BLaER1 treated with 17β-estradiol and CSF1 and Interleukin-3, amounts not matched to agents 10 nM and 100 nM (cell line): ENCODE data around the gene LIPA.

Source experiments
- H3K27ac ChIP-seq, 11 experiments: shearing (Covaris generic); formaldehyde crosslinking; 2 replicates each; pipeline ENCODE4 v1.8.1; 2022
- H3K27me3 ChIP-seq, 11 experiments: shearing (Covaris generic); formaldehyde crosslinking; 2 replicates each; pipeline ENCODE4 v1.8.1; 2022
- H3K36me3 ChIP-seq, 11 experiments: shearing (Covaris generic); formaldehyde crosslinking; 2 replicates each; pipeline ENCODE4 v1.8.1; 2022
- H3K4me1 ChIP-seq, 10 experiments: shearing (Covaris generic); formaldehyde crosslinking; 2 replicates each; pipeline ENCODE4 v1.8.1; 2022
- H3K4me2 ChIP-seq, 11 experiments: shearing (Covaris generic); formaldehyde crosslinking; 2 replicates each; pipeline ENCODE4 v1.8.1; 2022
- H3K4me3 ChIP-seq, 10 experiments: shearing (Covaris generic); formaldehyde crosslinking; 2 replicates each; pipeline ENCODE4 v1.8.1; 2022
- H3K9ac ChIP-seq, 11 experiments: shearing (Covaris generic); formaldehyde crosslinking; 2 replicates each; pipeline ENCODE4 v1.8.1; 2022
- H3K9me3 ChIP-seq, 11 experiments: shearing (Covaris generic); formaldehyde crosslinking; replicated peaks in 1 of 11; 2 replicates each; pipeline ENCODE4 v1.8.1; 2022
- H4K20me1 ChIP-seq, 11 experiments: shearing (Covaris generic); formaldehyde crosslinking; 2 replicates each; pipeline ENCODE4 v1.8.1; 2022
- Cebpa-rat ChIP-seq, 11 experiments: shearing (Covaris generic); IDR thresholded peaks; 2 replicates each; pipeline ENCODE4 v1.8.1; 2022

LIPA gene

DNA sequence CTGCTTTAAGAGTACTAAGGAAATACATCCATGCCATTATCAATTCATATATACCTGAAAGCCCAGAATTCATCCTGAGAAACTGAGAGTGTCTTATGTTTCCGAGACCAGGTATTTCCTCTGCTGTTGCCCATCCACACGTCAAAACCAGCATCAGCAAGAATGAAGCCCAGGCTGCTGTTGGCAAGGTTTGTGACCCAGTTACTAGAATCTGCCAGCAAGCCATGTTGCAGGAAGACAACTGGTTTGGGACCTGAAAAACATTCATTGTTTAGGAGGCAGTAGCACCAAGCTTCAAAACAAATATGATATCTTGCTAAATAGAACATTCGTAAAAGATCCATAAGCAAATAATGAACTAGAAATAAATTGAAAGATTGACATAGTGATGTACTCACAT is 23.4 kb downstream of the LIPA start:
- no peak overlapping the region for H3K9ac ChIP-seq
- H3K27ac ChIP-seq: no peak overlapping the region
- peaks cover 25 to 64% (median 46%) of the 10 kb centered on the region in 11 experiments for H3K9me3 ChIP-seq
- no peak overlapping the region for H3K4me3 ChIP-seq
- H3K27me3 ChIP-seq: no peaks in the 10 kb centered on the region
- H3K4me2 ChIP-seq: peak overlapping the region in 2 of 11 experiments; percentile 2 to 9; a peak in 1 of 22 replicates
- no peaks in the 10 kb centered on the region for H4K20me1 ChIP-seq
- TF ChIP-seq Cebpa-rat (IDR thresholded peaks at IDR 0.05): no peak
- peaks cover 6 to 71% (median 15%) of the 10 kb centered on the region in 10 experiments; a peak in 19 of 20 replicates for H3K4me1 ChIP-seq
- H3K36me3 ChIP-seq: peaks cover 49 to 100% (median 92%) of the 10 kb centered on the region in 11 experiments

DNA sequence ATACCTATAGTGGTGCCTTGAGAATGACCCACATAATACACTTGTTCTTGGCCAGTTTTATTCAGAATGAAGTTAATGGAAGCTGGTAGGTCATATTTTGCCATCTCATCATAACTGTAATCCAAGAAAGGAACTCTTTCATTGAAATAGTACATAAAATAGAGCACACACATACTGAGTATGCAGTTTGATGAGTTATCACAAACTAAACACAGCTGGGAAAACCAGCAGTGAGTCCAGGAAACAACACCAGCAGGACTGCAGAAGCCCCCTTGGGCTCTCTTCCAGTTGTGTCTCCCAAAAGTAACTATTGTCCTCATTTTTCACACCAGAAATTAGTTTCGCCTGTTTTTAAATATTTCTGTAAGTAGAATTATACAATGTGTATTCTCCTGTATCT is 24.7 kb downstream of the LIPA start:
- peaks cover 0 to 67% (median 7%) of the 10 kb centered on the region in 10 experiments; a peak in 13 of 20 replicates for H3K4me1 ChIP-seq
- peaks cover 43 to 100% (median 87%) of the 10 kb centered on the region in 11 experiments for H3K36me3 ChIP-seq
- no peaks in the 10 kb centered on the region for H3K27me3 ChIP-seq
- H3K9ac ChIP-seq: no peak overlapping the region
- 0 out of 22 replicates have a peak, but pooled peaks cover 0 to 1% (median 0%) of the 10 kb centered on the region in 11 experiments for H4K20me1 ChIP-seq
- no peak overlapping the region for H3K4me3 ChIP-seq
- H3K9me3 ChIP-seq: peaks cover 25 to 64% (median 46%) of the 10 kb centered on the region in 11 experiments
- no peak for TF ChIP-seq Cebpa-rat (IDR thresholded peaks at IDR 0.05)
- peak overlapping the region in 1 of 11 experiments; percentile 50; a peak in 2 of 22 replicates for H3K4me2 ChIP-seq
- H3K27ac ChIP-seq: no peak overlapping the region

DNA sequence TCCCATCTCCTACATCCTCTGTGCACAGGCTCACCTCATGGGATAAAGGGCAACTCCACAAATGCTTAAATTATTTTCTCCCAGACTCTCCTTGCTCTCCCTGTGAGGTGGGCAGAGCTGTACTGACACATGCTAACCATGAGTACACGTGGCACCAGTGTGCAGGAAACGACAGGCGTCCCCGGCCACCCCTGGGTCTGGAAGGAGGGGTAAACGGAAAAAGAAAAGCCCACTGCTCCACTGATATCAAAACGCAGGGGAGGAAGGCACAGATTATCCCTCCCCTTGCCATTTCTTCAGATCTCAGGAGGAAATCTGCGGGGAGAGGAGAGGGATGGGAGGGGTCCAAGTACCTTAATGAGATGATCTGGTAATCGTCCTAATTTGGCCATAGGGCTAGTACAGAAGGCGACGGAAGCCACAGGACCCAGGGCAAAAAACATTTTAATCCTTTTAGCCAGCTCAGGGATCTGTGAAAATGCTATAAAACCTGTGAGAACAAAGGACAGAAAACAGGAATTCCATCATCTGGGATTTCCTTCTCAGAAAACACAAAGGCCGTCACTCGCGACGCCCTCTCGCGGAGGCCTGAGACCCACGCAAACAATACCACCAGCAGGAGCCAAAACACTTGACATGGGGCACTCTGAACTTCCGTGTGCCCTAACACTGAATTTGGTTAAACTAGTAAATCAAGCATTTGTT is 26.7 kb downstream of the LIPA start:
- Histone ChIP-seq H3K9ac (peak overlapping the region in 2 of 11 experiments; percentile 7; a peak in 1 of 22 replicates), H3K4me1 (peaks cover 0 to 73% (median 7%) of the 10 kb centered on the region in 10 experiments; a peak in 14 of 20 replicates), H3K27me3 (no peaks in the 10 kb centered on the region), H3K36me3 (peaks cover 40 to 100% (median 83%) of the 10 kb centered on the region in 11 experiments), H3K4me2 (peak overlapping the region in 7 of 11 experiments; percentile 4 to 35 (median 10); a peak in 5 of 22 replicates), H3K27ac (0 out of 22 replicates have a peak overlapping the region, but pooled peaks of 1 of the 11 experiments have one; percentile 3), H4K20me1 (peaks cover 0 to 9% (median 0%) of the 10 kb centered on the region in 11 experiments; a peak in 2 of 22 replicates), H3K9me3 (peaks cover 18 to 49% (median 44%) of the 10 kb centered on the region in 11 experiments), H3K4me3 (no peak overlapping the region)
- no peak for TF ChIP-seq Cebpa-rat (IDR thresholded peaks at IDR 0.05)

DNA sequence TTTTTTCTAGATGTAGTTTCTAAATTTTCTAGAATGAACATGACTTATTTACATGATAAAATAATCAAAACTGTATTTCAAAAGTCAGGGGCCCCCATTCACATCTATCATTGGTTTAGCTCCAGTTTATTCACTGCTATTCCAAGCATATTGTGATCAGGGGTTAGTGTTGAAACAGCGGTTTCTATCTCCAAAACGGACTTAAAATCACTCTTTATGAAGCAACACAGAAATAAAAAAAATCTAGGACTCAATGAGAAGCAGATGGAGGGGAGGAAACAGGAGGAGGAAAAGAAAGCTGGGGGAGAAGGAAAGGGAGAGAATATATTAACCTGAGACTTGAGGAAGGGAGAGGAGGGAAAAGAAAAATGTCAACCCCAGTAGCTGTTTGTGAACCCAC is 29.7 kb downstream of the LIPA start:
- no peak for TF ChIP-seq Cebpa-rat (IDR thresholded peaks at IDR 0.05)
- H3K4me3 ChIP-seq: no peak overlapping the region

DNA sequence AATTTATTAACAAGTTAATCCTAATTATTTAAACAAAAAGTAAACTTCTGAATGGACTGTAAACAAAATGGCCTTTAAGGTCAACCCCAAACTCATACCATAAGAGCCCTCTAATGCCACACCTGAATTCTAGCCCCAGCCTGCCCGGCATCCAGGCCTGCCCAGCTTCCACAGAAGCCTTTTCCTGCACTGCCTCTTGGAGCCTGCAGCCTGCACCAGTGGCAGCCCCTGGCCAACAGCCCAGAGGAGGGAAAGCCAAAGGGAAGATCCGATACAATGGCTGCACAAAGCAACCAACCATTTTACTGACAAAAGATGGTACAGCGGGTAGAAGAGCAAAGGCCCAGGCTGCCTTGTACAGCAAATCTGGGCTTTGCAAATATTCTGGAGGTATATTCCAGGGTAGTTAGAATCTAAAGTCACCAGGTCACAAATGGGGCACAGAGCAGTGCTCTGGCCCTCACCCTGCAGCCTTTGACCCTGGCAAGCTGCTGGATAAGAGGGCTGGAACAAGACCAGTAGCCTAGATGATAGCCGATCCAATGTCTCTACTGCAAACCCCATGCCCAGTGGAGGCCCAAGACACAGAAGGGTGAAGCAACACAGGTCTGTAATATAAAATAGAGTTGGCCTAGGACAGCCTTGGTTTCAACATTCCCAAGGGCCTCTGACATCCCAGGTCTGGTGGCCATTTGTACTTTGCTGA is 31.9 kb downstream of the LIPA start:
- peaks cover 8 to 91% (median 44%) of the 10 kb centered on the region in 11 experiments; a peak in 19 of 22 replicates for H3K36me3 ChIP-seq
- no peak overlapping the region for H3K4me3 ChIP-seq
- H3K27ac ChIP-seq: 0 out of 22 replicates have a peak overlapping the region, but pooled peaks of 2 of the 11 experiments have one; percentile 4 to 10
- TF ChIP-seq Cebpa-rat (IDR thresholded peaks at IDR 0.05): no peak
- H3K27me3 ChIP-seq: no peaks in the 10 kb centered on the region
- peak overlapping the region in 2 of 11 experiments; percentile 17 to 46; a peak in 4 of 22 replicates for H3K4me2 ChIP-seq
- H3K9me3 ChIP-seq: no peaks in the 10 kb centered on the region
- peaks cover 1 to 66% (median 7%) of the 10 kb centered on the region in 10 experiments; a peak in 16 of 20 replicates for H3K4me1 ChIP-seq
- peak overlapping the region in 3 of 11 experiments; percentile 7 to 62 (median 10); a peak in 3 of 22 replicates for H3K9ac ChIP-seq
- peaks cover 0 to 21% (median 0%) of the 10 kb centered on the region in 11 experiments; a peak in 4 of 22 replicates for H4K20me1 ChIP-seq

More for the DNA sequence above, 29.7 kb downstream of the LIPA start:
- Histone ChIP-seq H3K4me2 (0 out of 22 replicates have a peak overlapping the region, but pooled peaks of 1 of the 11 experiments have one; percentile 6), H3K4me1 (peaks cover 7 to 80% (median 13%) of the 10 kb centered on the region in 10 experiments; a peak in 17 of 20 replicates), H3K9me3 (peaks cover 0 to 19% (median 17%) of the 10 kb centered on the region in 11 experiments; a peak in 18 of 22 replicates), H4K20me1 (peaks cover 0 to 21% (median 0%) of the 10 kb centered on the region in 11 experiments; a peak in 4 of 22 replicates), H3K27ac (no peak overlapping the region), H3K9ac (peak overlapping the region in 2 of 11 experiments; percentile 24 to 39; a peak in 2 of 22 replicates), H3K27me3 (no peaks in the 10 kb centered on the region), H3K36me3 (peaks cover 22 to 93% (median 54%) of the 10 kb centered on the region in 11 experiments; a peak in 21 of 22 replicates)

DNA sequence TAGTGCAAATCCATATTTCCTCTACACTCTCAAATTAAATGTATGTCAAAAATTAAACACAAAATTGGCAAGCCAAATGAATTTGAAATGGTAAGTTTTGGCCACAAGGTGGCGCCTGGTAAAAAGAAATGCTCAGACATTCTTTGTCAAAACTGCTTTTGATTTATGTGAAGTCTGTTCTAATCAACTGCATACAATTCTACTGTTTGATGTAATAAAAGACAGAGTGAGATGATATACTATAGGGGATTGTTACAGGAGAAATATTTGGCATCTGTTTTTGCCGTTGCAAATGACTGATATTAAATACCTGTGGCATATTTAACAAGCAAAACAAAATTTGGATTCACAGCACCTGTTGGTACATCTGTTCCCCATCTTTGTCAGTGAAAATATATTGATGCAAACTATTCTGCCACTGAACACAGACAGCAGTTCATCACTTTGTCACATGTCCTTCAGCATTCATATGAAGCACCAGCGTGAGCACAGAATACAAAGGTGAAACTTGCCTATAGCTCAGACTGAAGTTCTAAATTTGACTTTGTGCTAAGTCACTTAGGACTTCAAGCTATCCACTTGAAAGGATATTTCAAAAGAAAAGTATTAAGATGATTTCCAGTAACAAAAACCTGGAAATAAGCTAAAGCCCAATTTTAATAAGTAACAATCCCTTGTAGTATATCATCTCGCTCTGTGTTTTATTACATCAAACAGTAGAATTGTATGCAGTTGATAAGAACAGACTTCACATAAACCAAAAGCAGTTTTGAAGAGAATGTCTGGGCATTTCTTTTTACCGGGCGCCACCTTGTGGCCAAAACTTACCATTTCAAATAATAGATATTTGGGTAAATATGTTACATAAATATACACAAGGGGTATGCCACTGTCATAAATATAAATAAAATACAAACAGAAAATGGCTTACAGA is 34.3 kb downstream of the LIPA start:
- Histone ChIP-seq H3K27ac (peak overlapping the region in 3 of 11 experiments; percentile 21 to 39 (median 26); a peak in 4 of 22 replicates), H3K36me3 (peaks cover 9 to 81% (median 40%) of the 10 kb centered on the region in 11 experiments; a peak in 17 of 22 replicates), H3K4me1 (peaks cover 0 to 71% (median 7%) of the 10 kb centered on the region in 10 experiments; a peak in 11 of 20 replicates), H4K20me1 (peaks cover 0 to 21% (median 0%) of the 10 kb centered on the region in 11 experiments; a peak in 4 of 22 replicates), H3K4me2 (peak overlapping the region in 3 of 11 experiments; percentile 14 to 73 (median 67); a peak in 6 of 22 replicates), H3K9ac (no peak overlapping the region), H3K4me3 (no peak overlapping the region), H3K27me3 (no peaks in the 10 kb centered on the region), H3K9me3 (no peaks in the 10 kb centered on the region)
- TF ChIP-seq Cebpa-rat (IDR thresholded peaks at IDR 0.05): no peak

DNA sequence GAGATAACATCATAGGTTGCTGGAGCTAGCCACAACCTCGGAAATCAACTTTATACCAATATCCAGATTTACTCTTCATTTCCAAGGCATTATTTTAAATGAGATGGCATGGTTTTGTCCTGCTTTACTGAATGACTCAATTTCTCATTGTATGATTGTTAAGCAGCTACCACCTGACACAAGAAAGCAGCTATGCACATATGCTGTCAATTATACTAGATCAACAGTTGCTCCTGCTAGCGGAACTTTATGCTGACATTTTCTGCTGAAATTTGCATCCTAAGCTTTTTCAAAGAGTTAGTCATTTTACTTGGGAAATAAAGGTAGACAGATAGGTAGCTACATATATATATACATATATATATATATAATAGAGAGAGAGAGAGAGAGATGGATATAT is 35.5 kb downstream of the LIPA start:
- Histone ChIP-seq H3K9ac (no peak overlapping the region), H4K20me1 (peaks cover 0 to 18% (median 0%) of the 10 kb centered on the region in 11 experiments; a peak in 4 of 22 replicates), H3K27ac (no peak overlapping the region), H3K27me3 (peaks cover 0 to 5% (median under 1%) of the 10 kb centered on the region in 11 experiments; a peak in 3 of 22 replicates), H3K36me3 (peaks cover 9 to 68% (median 40%) of the 10 kb centered on the region in 11 experiments; a peak in 17 of 22 replicates), H3K4me1 (peaks cover 0 to 71% (median 8%) of the 10 kb centered on the region in 10 experiments; a peak in 11 of 20 replicates), H3K4me2 (no peak overlapping the region), H3K4me3 (no peak overlapping the region), H3K9me3 (no peaks in the 10 kb centered on the region)
- TF ChIP-seq Cebpa-rat (IDR thresholded peaks at IDR 0.05): no peak
